ENCODE results near the gene AGAP2.
"Not testable (repeated sequence)": the region's sequence is repeated elsewhere in the genome, so short reads cannot be mapped to it uniquely, and the experiment has no call there.

Gene AGAP2

DNA sequence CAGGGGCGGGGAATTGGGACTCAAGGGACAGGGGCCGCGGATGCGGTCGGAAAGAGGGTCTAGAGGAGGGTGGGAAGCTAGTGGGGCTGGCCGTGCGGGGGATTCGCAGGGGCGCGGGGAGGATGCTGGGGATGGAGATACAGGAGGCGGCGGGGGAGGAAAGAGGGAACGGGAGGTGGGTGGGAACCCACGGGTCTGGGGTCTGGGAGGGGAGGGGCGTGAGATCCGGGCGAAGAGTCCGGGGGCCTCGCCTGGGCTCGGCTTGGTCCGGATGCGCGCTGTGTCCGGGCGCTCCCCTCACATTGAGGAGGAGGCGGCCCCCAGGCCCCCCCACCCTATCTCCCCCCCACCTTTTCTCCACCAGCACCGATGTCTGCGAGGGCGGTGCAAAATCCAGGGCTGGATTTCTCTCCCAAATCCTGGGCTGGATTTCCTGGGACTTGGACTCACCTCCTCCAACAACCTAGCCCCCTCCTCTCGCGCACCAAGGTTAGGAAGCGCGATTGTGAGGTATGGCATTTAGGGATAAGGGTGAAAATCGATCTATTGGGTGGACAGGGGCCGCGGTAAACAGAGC is at the start of gene AGAP2:
Gene AGAP2 (minus strand): TSS at position 82 of the 577 bp plus-strand sequence. CDS start 496 bp downstream, outside the sequence.
- DNase-seq, result no peak

DNA sequence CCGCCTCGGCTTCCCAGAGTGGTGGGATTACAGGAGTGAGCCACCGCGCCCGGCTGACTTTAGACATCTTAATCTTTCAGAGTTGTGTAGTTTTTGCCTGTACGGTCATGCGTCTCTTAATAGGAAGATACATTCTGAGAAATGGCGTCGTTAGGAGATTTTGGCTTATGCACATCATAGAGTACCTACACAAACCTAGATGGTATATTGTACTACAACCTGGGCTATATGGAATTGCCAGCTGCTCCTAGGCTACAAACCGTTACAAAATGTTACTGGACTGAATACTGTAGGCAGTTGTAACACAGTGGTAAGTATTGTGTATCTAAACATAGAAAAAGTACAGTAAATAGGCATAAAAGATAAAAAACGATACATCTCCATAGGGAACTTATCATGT is 45.3 kb upstream of the AGAP2 start:
- DNase-seq, result no peak

DNA sequence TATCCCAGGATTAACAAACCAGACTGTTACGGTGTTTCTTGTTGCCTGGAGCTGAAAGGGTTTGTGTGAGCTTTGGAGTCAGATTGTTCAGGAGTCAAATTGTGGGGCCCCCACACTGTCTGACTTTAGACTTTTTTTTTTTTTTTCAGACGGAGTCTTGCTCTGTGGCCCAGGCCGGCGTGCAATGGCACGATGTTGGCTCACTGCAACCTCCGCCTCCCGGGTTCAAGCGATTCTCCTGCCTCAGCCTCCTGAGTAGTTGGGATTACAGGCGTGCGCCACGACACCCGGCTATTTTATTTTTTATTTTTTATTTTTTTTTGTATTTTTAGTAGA is 44.9 kb upstream of the AGAP2 start:
- no peak for DNase-seq

DNA sequence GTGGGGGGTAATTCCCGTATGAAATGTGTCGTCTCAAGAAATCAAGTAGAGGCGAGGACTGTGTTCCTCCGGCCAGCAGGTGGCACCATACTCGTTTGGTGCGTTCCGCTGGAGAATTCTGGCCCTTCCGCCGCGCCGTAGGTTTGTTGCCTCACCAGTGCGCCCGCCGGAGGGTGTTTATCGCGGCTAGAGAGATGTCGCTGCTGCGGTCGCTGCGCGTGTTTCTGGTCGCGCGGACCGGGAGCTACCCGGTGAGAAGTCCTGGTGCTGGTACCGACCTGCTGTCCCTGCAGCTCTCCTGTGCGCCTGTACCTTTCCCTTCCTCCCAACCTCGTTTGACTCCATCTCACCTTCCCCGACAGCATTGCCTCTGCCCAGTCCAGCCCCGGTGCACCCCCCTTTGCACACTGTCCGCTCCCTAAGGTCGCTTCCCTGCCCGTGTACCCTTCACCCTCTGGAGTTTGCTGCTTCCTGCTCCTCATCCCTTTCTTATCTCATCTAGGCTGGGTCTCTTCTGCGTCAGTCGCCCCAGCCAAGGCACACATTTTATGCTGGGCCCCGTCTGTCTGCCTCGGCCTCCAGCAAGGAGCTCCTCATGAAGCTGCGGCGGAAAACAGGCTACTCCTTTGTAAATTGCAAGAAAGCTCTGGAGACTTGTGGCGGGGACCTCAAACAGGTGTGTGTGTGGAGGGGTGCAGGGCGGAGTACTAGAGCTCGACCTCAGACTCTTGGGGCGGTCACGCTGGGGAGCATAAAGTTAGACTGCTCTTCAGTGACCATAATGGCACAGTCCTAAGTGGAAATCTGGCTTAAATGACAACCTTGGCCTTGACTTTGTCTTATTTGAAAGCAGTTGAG is 44.3 kb upstream of the AGAP2 start, which contains the start of gene TSFM:
Gene TSFM (plus strand): TSS at position 180 of the 858 bp plus-strand sequence. CDS start 15 bp downstream, at position 195.
- peak; percentile 87 to 99 for DNase-seq

- no peak for DNase-seq
These were observed 43.7 kb upstream of the AGAP2 start for GRCh38 chr12:57782243-57782607.

GRCh38 chr12:57781801-57782200 is 43.3 kb upstream of the AGAP2 start:
- DNase-seq, result no peak

DNA sequence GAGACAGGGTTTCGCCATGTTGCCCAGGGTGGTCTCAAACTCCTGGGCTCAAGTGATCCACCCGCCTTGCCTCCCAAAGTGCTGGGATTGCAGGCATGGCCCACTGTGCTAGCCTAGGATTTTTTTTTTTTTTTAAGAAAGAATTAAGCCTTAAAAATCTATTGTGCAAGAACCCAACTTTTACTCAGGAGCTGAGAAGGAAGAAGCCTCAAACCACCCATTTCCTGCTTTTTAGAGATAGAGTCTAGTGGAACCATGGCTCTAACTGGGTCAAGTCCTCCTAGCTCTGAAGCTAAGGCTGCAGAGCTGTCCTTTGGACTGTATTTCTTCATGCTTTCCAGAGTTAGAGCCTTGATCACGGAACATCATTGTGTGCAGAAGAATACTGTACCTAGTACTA is 42.7 kb upstream of the AGAP2 start:
- peak; percentile 34 to 48 for DNase-seq

DNA sequence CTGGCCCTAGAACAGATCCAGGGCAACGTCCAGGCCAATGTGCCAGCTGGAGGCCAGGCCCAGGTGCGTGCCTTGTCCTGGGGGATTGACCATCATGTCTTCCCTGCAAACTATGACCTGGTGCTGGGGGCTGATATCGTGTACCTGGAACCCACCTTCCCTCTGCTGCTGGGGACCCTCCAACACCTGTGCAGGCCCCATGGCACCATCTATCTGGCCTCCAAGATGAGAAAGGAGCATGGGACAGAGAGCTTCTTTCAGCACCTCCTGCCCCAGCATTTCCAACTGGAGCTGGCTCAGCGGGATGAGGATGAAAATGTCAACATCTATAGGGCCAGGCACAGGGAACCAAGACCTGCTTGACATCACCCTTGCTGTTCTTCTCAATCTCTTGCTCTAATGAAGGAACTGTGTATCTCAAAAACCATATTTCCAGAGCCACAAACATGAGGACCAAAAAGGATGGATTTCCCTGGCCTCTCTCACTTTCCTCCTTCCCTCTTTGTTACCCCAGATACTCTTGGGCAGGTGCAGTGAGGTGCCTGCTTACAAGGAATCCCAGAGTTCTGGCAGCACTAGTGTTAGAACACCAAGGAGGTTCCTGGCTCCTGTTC is 41.8 kb upstream of the AGAP2 start:
- no peak for DNase-seq

GRCh38 chr12:57779736-57780135 is 41.2 kb upstream of the AGAP2 start:
- no peak for DNase-seq

DNA sequence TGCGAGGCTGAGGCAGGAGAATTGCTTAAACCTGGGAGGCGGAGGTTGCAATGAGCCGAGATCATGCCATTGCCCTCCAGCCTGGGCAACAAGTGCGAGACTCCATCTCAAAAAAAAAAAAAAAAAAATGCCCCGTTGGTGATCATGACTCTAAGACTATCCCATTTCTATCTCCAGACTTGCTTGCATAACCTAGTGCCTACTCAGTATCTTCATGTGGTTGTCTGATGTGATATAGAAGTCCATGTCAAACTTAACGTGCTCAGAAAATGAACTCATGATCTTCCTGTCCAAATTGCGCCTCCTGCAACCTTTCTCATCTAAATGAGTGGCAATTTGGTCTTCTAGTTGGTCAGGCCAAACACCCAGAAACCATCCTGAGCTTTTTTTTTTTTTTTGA is 39.4 kb upstream of the AGAP2 start:
- DNase-seq, result peak in 1 of 2 donors; percentile 66

GRCh38 chr12:57777367-57777766 is 38.8 kb upstream of the AGAP2 start:
- no peak for DNase-seq

- no peak for DNase-seq
These were observed 37.7 kb upstream of the AGAP2 start for GRCh38 chr12:57776247-57776587.

DNA sequence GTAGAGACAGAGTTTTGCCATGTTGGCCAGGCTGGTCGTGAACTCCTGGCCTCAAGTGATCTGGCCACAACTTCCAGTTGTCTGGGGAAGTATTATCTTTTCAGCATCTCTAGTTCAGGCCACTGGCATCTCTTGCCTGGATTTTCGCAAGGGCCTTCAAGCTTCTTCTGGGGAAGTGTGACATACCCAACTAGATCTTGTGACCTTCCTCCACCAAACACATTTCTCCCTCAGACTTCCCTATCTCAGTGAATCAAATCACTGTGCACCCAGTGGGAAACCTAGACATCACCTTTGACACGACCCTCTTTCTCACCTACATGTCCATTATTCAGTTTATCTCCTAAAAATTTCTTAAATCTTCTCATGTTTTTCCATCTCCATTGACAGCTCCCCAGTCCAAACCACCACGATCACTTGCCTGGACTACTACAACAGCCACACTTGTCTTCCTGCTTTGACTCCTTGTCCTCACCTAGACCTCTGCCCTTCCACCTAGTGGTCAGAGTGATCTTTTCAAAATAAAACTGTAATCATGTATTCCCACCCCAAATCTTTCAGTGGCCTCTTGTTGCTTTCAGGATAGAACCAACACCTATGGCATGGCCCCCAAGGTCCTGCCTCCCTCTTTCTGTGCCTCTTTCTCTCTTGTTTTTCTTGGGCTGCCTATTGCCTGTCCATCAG is 37.2 kb upstream of the AGAP2 start:
- DNase-seq, result peak; percentile 70 to 83

- DNase-seq, result no peak
These were observed 36.5 kb upstream of the AGAP2 start for GRCh38 chr12:57775044-57775443.

- not testable (repeated sequence) for DNase-seq
These were observed 36.1 kb upstream of the AGAP2 start for GRCh38 chr12:57774634-57775033.

DNA sequence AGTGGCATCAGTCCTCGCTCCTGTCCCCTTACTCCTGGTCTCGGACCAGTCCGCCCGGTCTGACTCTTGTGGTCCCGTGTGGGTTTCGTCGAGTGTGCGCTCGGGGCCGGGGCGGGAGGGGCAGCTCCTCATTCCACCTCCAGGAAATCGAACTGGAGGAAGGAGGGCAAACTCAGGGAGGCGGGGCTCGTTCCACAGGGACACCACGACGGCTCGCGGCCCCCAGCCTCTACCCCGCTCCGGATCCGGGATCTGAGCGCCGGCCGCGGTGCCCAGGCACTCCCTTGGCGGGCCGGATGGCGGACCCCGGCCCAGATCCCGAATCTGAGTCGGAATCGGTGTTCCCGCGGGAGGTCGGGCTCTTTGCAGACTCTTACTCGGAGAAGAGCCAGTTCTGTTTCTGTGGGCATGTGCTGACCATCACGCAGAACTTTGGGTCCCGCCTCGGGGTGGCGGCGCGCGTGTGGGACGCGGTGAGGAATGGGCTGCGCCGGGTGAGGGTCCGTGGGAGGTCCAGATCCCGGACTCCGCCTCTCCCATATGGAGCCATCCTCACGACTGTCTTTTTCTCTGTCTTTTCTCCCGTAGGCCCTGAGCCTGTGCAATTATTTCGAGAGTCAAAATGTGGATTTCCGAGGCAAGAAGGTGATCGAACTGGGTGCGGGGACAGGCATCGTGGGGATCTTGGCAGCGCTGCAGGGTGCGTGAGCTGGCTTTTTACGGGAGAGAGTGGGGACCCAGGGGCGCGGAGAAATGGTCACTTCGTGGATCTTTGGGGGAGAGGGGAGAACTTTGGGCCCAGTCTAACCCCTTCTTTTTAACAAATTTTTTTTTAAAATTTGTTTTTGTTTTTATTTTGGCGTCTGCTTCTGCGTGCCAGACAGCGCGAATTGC is 34.1 kb upstream of the AGAP2 start, which contains the start of gene EEF1AKMT3:
Gene EEF1AKMT3 (plus strand): TSS at position 186 of the 894 bp plus-strand sequence. CDS start 111 bp downstream, at position 297.
- DNase-seq, result peak in 1 of 2 donors; percentile 66

DNA sequence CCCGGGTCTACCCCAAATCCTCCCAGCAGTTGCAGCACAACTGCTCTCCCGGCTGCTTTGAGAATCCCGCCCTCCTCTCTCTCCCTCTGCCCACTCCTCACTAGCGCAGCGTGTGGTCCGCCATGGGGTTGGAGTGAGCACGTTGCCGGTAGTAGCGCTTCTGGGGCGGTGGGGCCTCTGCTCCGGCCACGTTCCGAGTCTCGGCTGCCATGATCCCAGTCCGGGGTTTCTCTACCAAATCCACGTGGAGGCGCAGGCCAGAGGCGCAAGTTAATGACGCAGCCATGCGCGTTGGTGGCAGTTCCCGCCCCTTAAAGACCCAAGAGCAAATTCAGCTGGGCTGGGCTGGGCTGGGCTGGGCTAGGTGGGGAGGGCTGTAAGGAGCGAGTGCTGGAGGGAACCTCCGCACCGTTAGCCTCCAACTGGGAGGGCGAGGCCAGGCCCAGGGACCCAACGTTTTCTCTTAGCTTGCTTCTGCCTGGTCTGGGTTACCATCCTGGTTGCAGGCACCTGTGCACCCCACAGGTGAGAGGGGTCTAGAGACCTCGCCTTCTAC is 33.4 kb upstream of the AGAP2 start, which contains the start of gene METTL1:
Gene METTL1 (minus strand): TSS at position 233 of the 556 bp plus-strand sequence. CDS start 22 bp downstream, at position 211.
- peak; percentile 96 to 98 for DNase-seq

DNA sequence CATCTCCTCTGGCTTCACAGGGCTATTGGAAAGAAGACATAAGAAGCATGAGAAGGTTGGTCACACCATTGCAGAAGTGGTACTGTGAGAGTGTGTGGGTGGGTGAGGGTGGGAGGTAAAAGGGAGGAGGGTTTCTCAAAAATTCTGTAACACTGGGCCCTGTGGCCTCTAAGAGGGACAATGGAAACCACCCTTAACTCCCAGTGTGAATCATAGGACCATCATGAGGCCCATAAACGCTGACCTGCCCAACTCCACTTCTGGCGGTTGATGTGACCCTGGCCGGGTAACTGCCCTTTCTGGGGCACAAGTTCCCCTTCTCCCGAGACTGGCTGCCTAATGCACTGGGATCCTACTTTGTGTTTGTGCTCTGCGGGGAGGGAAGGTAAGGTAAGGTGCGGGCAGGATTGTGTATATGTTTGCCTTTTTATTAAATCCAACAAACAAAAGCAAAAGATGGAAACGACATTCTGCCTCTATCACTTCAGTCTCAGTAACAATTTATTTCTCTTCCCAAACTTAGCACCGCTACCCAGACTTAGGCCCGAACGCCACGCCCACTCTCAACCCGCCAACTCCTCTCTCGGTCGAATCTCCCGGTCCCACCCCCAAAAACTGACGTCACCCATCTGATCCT is 32.8 kb upstream of the AGAP2 start:
- peak; percentile 97 to 99 for DNase-seq

DNA sequence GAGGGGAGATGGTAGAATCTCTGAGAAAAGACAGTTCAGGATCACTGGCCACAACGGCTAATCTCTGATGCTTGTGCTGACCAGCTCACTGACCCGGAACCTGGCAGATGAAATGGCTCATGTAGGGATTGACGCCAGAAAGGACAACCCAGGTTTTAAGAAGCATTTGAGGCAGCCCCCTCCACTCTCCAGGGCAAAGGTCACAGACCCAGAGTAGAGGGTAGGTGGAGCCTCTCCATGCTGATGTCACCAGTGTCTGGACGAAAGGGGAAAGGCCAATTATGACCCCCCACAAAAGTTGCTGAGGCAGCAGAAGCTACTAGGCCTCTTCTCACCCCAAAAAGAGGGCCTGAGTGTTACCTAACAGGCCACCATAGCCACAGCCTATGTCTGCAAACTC is 32.2 kb upstream of the AGAP2 start:
- DNase-seq, result peak; percentile 51 to 67

GRCh38 chr12:57769594-57769993 is 31.1 kb upstream of the AGAP2 start:
- DNase-seq, result no peak

DNA sequence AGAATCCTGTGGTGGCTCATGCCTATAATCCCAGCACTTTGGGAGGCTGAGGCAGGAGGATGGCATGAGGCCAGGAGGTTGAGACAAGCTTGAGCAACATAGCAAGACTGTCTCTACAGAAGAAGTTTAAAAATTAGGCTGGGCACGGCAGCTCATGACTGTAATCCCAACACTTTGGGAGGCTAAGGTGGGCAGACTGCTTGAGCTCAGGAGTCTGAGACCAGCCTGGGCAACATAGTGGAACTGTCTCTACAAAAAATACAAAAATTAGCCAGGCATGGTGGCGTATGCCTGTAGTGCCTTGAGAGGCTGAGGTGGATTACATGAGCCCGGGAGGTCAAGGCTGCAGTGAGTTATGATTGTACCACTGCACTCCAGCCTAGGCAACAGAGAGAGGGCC is 29.3 kb upstream of the AGAP2 start:
- no peak for DNase-seq

Measured in inflammatory macrophage treated with lipopolysaccharide for 1 hour (primary cell).